ENCODE results near the gene USP48. TPM values are rescaled to one million over a fixed set of nuclear protein-coding genes. Genes with fewer than 3 reads are reported as not detected.

Gene USP48
- total and polyA plus RNA-seq, 2 of the 13 experiments (the other 11 are each of a cell fraction or from before 2014, with no cell fraction given) = 30.4 to 30.7 TPM

GRCh38 chr1:21666576-21667320 lies 116.2 kb downstream of the USP48 start (continued):
- TF ChIP-seq ZNF205 (CRISPR knock-in tag; IDR thresholded peaks at IDR 0.05) (0 out of 2 replicates have a peak, but pooled peaks have one; percentile 30), ZBTB2 (CRISPR knock-in tag; IDR thresholded peaks at IDR 0.05; ENCODE audit: low read depth) (no peak), MXD3 (CRISPR knock-in tag; IDR thresholded peaks at IDR 0.05) (no peak), ZNF790 (CRISPR knock-in tag; IDR thresholded peaks at IDR 0.05; ENCODE audit: borderline replicate concordance) (no peak), ZBTB21 (CRISPR knock-in tag; IDR thresholded peaks at IDR 0.05) (no peak), NBN (conservative IDR thresholded peaks at IDR 0.05) (no peak), MIER2 (CRISPR knock-in tag; IDR thresholded peaks at IDR 0.05) (peak; percentile 65; the same call in 1 of the 2 replicates), KAT2B (IDR thresholded peaks at IDR 0.05; ENCODE audit: borderline replicate concordance, low read depth, low read length) (no peak), IKZF4 (CRISPR knock-in tag; IDR thresholded peaks at IDR 0.05; ENCODE audit: borderline replicate concordance, low read depth, not compliant biosample characterization) (no peak), SRSF1 (optimal IDR thresholded peaks at IDR 0.05; ENCODE audit: low read depth, low read length) (no peak), ZNF331 (CRISPR knock-in tag; IDR thresholded peaks at IDR 0.05) (peak; percentile 71), CCAR2 (optimal IDR thresholded peaks at IDR 0.05; ENCODE audit: low read depth, low read length) (no peak), ZMAT5 (CRISPR knock-in tag; IDR thresholded peaks at IDR 0.05; ENCODE audit: borderline replicate concordance, low read depth) (no peak), ZBTB44 (CRISPR knock-in tag; IDR thresholded peaks at IDR 0.05) (no peak), TGIF2 (CRISPR knock-in tag; IDR thresholded peaks at IDR 0.05) (peak; percentile 94), ZSCAN29 (CRISPR knock-in tag; conservative IDR thresholded peaks at IDR 0.05) (no peak), ZSCAN12 (CRISPR knock-in tag; IDR thresholded peaks at IDR 0.05) (no peak), CEBPG (CRISPR knock-in tag; IDR thresholded peaks at IDR 0.05) (no peak), MED1 (CRISPR knock-in tag; IDR thresholded peaks at IDR 0.05) (no peak), FOXP4 (CRISPR knock-in tag; IDR thresholded peaks at IDR 0.05) (no peak), KDM4B (CRISPR knock-in tag; IDR thresholded peaks at IDR 0.05) (no peak), PHF21A (CRISPR knock-in tag; IDR thresholded peaks at IDR 0.05) (no peak), RARA (CRISPR knock-in tag; IDR thresholded peaks at IDR 0.05) (peak; percentile 51; the same call in 1 of the 2 replicates), CBX2 (IDR thresholded peaks at IDR 0.05; ENCODE audit: low read depth, low read length) (no peak), CBX2 (CRISPR knock-in tag; IDR thresholded peaks at IDR 0.05; ENCODE audit: low read depth) (no peak), ATF3 (CRISPR knock-in tag; IDR thresholded peaks at IDR 0.05) (no peak), SP4 (CRISPR knock-in tag; IDR thresholded peaks at IDR 0.05) (no peak)
